Activated naive CD4-positive, alpha-beta T cell treated with anti-CD3 and anti-CD28 coated beads, Interleukin-2, amount 50 U/mL, for 72 hours (primary cell): ENCODE measurements around the gene PRUNE2. TPM values are rescaled to one million over a fixed set of nuclear protein-coding genes. Genes with fewer than 3 reads are reported as not detected.

Experiments used
- ATAC-seq, 2 donors: fragments of 150-1000 bp; cut with Tn5 transposase; 2 replicates each; pipeline ENCODE4 v1.10.0; 2021; ENCODE audit warnings: mild to moderate bottlenecking in 2 of 2, moderate library complexity in 2 of 2
- DNase-seq, 2 donors: peaks; one replicate each; pipeline ENCODE4 v3.0.0; 2021 to 2022; ENCODE audit warnings: low spot score in 2 of 2
- H3K27ac Mint-ChIP-seq, 2 donors: one replicate each; pipeline ENCODE4 v1.8.0; 2022; ENCODE audit warnings: mild to moderate bottlenecking in 2 of 2, mixed read lengths in 2 of 2
- H3K36me3 Mint-ChIP-seq, 2 donors: one replicate each; pipeline ENCODE4 v1.8.0; 2022; ENCODE audit warnings: mixed read lengths in 2 of 2
- H3K9me3 Mint-ChIP-seq, 2 donors: one replicate each; pipeline ENCODE4 v1.8.0; 2022; ENCODE audit warnings: mixed read lengths in 2 of 2
- total RNA-seq, 2 donors: library from RNA; stranded (reverse); gene quantifications; one replicate each; pipeline ENCODE4 v1.2.3, GENCODE V29; 2022

Gene PRUNE2
- total RNA-seq, 2 donors from 2014 or later, result 0.18 to 0.86 TPM

DNA sequence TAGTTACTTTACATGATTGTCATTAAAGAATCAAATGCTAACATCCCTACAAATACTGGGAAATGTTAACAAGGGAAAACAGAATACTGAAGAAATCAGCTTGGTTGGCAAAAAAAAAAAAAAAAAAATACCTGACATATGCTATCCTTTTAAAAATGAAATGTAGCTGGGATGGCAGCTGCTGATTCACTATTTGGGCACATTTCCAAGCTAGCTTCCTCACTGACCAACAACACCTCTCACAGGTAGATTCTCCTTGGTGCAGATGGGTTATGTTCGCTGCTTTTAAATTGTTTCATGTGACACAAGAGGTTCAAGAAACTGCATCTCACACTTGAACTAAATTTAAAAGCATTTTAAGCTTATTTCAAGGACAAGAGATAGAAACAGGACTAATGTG lies 6.1 kb upstream of the PRUNE2 start:
- Mint-ChIP-seq H3K9me3 (peaks cover 0 to 7% of the 10 kb centered on the region in 2 donors), H3K27ac (no peak overlapping the region), H3K36me3 (no peaks in the 10 kb centered on the region)
- ATAC-seq, result no peak
- no peak for DNase-seq

GRCh38 chr9:76910861-76911260 lies 4.9 kb upstream of the PRUNE2 start:
- H3K27ac Mint-ChIP-seq, result no peak overlapping the region
- no peak for ATAC-seq
- no peak for DNase-seq
- H3K36me3 Mint-ChIP-seq, result peaks cover 0 to 4% of the 10 kb centered on the region in 2 donors
- no peaks in the 10 kb centered on the region for H3K9me3 Mint-ChIP-seq

DNA sequence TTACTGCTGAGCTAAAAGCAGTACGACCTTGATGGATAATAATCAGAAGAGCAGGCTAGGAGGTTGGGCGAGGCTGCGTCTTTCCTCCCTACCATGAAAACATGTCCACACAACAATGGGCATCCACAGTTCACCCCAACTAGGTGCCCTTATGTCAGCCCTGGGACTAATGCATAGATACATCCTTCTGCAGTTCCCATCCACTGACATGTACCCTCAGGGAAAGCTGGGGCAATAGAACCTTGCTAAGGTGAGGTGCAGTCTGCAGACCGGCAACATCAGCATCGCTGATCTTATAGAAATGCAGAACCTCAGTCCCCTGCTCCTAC lies 697 bp upstream of the PRUNE2 start:
- Mint-ChIP-seq H3K27ac (no peak overlapping the region), H3K9me3 (no peaks in the 10 kb centered on the region), H3K36me3 (peaks cover 0 to 4% of the 10 kb centered on the region in 2 donors)
- ATAC-seq, result no peak
- no peak for DNase-seq

GRCh38 chr9:76904661-76905457 lies 1.1 kb downstream of the PRUNE2 start:
- H3K9me3 Mint-ChIP-seq, result no peaks in the 10 kb centered on the region
- DNase-seq (no peak), ATAC-seq (no peak)
- peaks cover 0 to 4% of the 10 kb centered on the region in 2 donors for H3K36me3 Mint-ChIP-seq
- no peak overlapping the region for H3K27ac Mint-ChIP-seq

DNA sequence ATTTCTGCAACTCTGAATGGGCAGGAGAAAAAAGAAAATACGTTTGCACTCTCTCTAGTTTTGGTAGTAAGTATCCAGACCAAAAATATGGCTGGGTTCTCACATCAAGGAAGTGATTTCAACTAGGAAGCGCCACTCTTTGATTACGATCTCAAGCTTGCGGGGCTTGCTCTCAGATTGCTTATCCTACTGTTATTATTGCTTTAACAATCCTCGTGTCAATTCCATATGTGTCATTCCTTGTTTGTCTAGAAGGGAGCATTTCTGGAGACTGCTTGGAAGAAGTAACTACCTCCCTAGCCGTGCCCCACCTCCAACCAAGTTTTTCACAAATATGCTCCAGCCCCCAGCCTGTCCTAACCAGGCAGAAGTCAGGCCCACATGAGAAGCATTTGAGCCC lies 3.5 kb downstream of the PRUNE2 start:
- no peak for ATAC-seq
- peaks cover 0 to 4% of the 10 kb centered on the region in 2 donors for H3K36me3 Mint-ChIP-seq

GRCh38 chr9:76901801-76902200 lies 4.1 kb downstream of the PRUNE2 start:
- Mint-ChIP-seq H3K27ac (no peak overlapping the region), H3K36me3 (peaks cover 0 to 4% of the 10 kb centered on the region in 2 donors), H3K9me3 (no peaks in the 10 kb centered on the region)
- DNase-seq (no peak), ATAC-seq (no peak)

More for the DNA sequence above, 3.5 kb downstream of the PRUNE2 start:
- Mint-ChIP-seq H3K27ac (no peak overlapping the region), H3K9me3 (no peaks in the 10 kb centered on the region)
- DNase-seq, result no peak

GRCh38 chr9:76900884-76901440 lies 5.0 kb downstream of the PRUNE2 start:
- Mint-ChIP-seq H3K9me3 (no peaks in the 10 kb centered on the region), H3K27ac (no peak overlapping the region), H3K36me3 (no peaks in the 10 kb centered on the region)
- ATAC-seq (no peak), DNase-seq (no peak)

- Mint-ChIP-seq H3K36me3 (no peaks in the 10 kb centered on the region), H3K27ac (no peak overlapping the region), H3K9me3 (no peaks in the 10 kb centered on the region)
- ATAC-seq, result no peak
- DNase-seq, result no peak
Observed at GRCh38 chr9:76898786-76899185, 7.1 kb downstream of the PRUNE2 start.

DNA sequence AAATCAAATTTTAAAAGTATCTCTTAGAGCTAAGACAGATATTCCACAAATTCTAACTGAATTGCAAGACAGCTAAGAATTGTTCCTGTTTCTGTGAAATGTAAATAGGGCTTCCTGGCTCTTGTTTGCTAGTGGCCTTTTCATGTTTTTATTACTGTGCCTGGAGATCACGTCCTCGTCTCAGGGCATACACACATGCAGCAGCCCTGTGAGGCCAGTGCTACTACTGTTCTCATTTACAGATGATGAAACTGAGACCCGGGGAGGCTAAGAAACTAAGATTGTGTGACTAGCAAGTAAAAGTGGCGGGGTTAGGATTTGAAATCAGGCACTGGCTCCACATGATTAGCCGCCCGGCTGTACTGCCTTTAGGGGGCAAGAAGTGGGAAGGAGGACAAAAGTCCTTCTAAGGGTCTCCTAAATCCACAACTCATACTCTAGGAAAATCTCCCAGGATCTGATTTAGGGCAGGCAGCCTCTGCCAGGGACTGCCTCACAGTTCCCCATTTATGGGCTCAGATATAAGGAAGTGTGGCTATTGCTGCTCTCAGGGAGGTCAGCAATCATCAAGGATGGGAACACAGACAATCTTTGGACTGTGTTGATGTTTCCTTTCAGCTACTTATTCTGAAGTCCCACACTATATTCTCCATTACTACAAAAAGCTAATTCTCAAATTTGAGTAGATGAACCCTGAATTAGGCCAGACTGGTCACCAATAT lies 7.9 kb downstream of the PRUNE2 start:
- ATAC-seq (no peak), DNase-seq (no peak)
- Mint-ChIP-seq H3K36me3 (no peaks in the 10 kb centered on the region), H3K27ac (no peak overlapping the region), H3K9me3 (no peaks in the 10 kb centered on the region)

DNA sequence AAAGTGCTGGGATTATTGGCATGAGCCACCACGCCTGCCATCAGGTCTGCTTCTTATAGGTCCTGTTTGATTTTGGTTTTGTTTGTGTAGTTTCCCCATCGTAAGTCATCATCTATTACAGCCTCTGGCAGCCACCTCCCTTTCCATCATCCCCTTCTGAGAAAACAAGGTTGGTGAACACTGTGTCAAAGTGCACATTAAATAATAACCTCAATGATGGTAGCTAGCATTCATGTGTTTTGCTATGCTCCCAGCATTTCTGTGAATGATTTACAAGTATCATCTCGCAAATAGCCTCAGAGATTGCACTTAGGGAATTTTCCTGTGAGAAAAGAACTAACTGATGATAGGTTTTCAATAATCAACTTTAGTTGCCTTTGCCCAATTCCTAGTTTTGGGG lies 9.9 kb downstream of the PRUNE2 start:
- ATAC-seq (no peak), DNase-seq (no peak)
- Mint-ChIP-seq H3K27ac (no peak overlapping the region), H3K36me3 (no peaks in the 10 kb centered on the region), H3K9me3 (no peaks in the 10 kb centered on the region)

- no peaks in the 10 kb centered on the region for H3K36me3 Mint-ChIP-seq
- H3K9me3 Mint-ChIP-seq, result no peaks in the 10 kb centered on the region
- no peak for ATAC-seq
- DNase-seq, result no peak
- H3K27ac Mint-ChIP-seq, result no peak overlapping the region
Observed at GRCh38 chr9:76895186-76895585, 10.7 kb downstream of the PRUNE2 start.

- Mint-ChIP-seq H3K27ac (no peak overlapping the region), H3K36me3 (no peaks in the 10 kb centered on the region), H3K9me3 (no peaks in the 10 kb centered on the region)
- ATAC-seq, result no peak
- DNase-seq, result no peak
Observed at GRCh38 chr9:76894198-76894597, 11.7 kb downstream of the PRUNE2 start.

DNA sequence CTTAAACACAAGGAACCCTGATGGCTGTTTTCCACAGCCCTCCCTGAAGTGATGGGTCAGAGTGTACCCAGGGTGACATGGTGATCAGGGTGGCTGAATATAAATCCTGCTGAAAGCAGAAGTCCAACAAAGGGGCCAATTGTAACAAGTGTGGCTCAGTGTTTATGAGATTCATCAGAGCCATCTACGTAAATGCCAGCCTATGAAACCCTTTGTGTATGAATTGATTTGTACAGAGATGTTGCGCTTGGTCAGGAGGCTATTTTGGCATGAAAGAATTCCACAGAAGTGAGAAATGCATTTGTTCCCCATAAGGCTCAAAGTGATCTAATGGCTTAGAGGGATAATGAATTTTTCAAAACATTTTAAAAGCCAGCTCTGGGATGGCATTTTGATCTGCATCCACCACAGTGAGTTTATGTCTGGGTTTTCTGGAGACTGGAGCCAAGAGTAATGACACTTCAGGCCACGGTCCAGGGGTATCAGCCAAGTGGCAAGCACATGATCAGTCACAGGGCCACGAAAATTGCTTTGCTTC lies 12.4 kb downstream of the PRUNE2 start:
- no peak overlapping the region for H3K27ac Mint-ChIP-seq
- no peak for ATAC-seq
- no peaks in the 10 kb centered on the region for H3K36me3 Mint-ChIP-seq
- H3K9me3 Mint-ChIP-seq, result no peaks in the 10 kb centered on the region
- DNase-seq, result no peak

- no peak for DNase-seq
- Mint-ChIP-seq H3K9me3 (no peaks in the 10 kb centered on the region), H3K27ac (no peak overlapping the region), H3K36me3 (no peaks in the 10 kb centered on the region)
- ATAC-seq, result no peak
Observed at GRCh38 chr9:76891874-76892273, 14.0 kb downstream of the PRUNE2 start.

GRCh38 chr9:76891279-76891678 lies 14.6 kb downstream of the PRUNE2 start:
- Mint-ChIP-seq H3K27ac (no peak overlapping the region), H3K36me3 (no peaks in the 10 kb centered on the region), H3K9me3 (no peaks in the 10 kb centered on the region)
- DNase-seq (no peak), ATAC-seq (no peak)

DNA sequence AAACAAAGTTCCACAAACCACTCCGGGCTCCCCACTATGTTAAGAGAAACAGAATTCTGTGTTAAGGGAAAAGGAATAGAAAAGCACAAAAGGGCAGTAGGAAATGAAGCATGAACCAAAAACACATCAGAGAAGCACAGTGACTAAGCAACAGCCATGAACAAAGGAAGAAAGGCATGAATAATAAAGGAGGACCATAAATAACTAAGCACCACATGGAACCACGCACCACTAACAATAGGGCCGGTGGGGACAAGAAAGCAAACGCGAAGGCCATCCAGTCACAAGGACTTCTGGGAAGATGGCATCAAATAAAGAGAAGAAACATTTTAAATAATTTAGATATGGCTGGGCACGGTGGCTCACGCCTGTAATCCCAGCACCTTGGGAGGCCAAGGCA lies 18.0 kb downstream of the PRUNE2 start:
- Mint-ChIP-seq H3K9me3 (no peaks in the 10 kb centered on the region), H3K27ac (no peak overlapping the region), H3K36me3 (no peaks in the 10 kb centered on the region)
- DNase-seq, result no peak
- no peak for ATAC-seq

DNA sequence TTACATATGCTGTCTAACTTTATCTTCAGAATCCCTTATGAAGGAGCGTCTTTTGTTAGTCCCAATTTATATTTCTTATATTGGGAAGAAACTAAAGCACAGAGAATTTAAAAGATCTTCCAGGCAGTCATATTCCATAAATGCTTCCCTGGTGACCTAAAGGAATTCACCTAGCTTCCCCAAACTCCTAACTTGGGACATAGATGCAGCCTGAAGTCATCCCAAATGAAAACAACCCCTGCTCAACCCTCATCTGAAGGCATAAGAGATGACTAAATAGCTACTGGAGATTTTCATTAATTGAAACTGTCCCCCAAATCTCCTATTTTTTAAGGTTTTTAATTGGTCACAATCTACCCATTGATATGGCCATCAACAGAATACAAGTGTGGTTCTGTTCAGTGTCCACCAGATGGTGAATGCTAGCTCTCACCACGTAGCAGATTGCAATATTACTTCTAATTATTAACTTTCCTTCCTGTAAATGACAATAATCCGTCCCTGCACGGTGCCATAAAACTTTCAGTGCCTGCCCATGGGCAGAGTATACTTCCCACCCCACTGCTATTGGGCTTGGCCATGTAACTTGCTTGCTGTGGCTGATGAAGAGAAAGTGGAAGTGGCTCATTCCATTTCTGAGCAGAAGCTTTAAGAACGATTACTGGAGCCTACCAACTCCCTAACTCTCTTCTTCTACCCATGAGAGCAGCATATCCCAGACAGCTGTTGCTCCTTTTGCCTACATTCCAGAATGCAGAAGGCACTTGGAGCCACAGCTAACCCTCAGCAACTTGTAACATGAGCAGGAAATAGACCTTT lies 18.7 kb downstream of the PRUNE2 start:
- no peaks in the 10 kb centered on the region for H3K36me3 Mint-ChIP-seq
- ATAC-seq (no peak), DNase-seq (no peak)
- H3K9me3 Mint-ChIP-seq, result no peaks in the 10 kb centered on the region
- no peak overlapping the region for H3K27ac Mint-ChIP-seq
